Hypothalamus (tissue), 51 donors: ENCODE data around the gene SDHAF2.
A peak's percentile ranks its signal among the peaks of the same experiment; 100 is the strongest.
"Not testable (repeated sequence)": the region's sequence is repeated elsewhere in the genome, so short reads cannot be mapped to it uniquely, and the experiment has no call there.

Experiments
- DNase-seq, 51 donors: peaks; one replicate each; lab custom pipeline; 2025; lab: John Stamatoyannopoulos, UW

SDHAF2 gene

GRCh38 chr11:61474013-61474643 is 44.2 kb downstream of the SDHAF2 start:
- DNase-seq: no peak

GRCh38 chr11:61475433-61475832 is 45.5 kb downstream of the SDHAF2 start:
- DNase-seq: no peak

- no peak for DNase-seq
These were observed 46.4 kb downstream of the SDHAF2 start for GRCh38 chr11:61476371-61476770.

GRCh38 chr11:61477126-61477525 is 47.2 kb downstream of the SDHAF2 start:
- no peak for DNase-seq

GRCh38 chr11:61477727-61478148 is 47.8 kb downstream of the SDHAF2 start:
- peak in 30 of 51 donors; percentile 2 to 57 (median 26) for DNase-seq

- not testable (repeated sequence) for DNase-seq
These were observed 49.6 kb downstream of the SDHAF2 start for GRCh38 chr11:61479360-61480058.

GRCh38 chr11:61480261-61480993 is 50.5 kb downstream of the SDHAF2 start:
- DNase-seq: no peak

- DNase-seq: peak in 13 of 51 donors; percentile 6 to 49 (median 23)
These were observed 51.0 kb downstream of the SDHAF2 start for GRCh38 chr11:61480994-61481335.

- DNase-seq: no peak
These were observed 51.9 kb downstream of the SDHAF2 start for GRCh38 chr11:61481806-61482205.

GRCh38 chr11:61482513-61482912 is 52.6 kb downstream of the SDHAF2 start:
- no peak for DNase-seq

- DNase-seq: no peak
These were observed 54.6 kb downstream of the SDHAF2 start for GRCh38 chr11:61484541-61484940.

- DNase-seq: no peak
These were observed 55.2 kb downstream of the SDHAF2 start for GRCh38 chr11:61485080-61485479.

- no peak for DNase-seq
These were observed 56.2 kb downstream of the SDHAF2 start for GRCh38 chr11:61486011-61486620.

GRCh38 chr11:61486779-61487178 is 56.9 kb downstream of the SDHAF2 start:
- DNase-seq: no peak

GRCh38 chr11:61487342-61488025 is 57.6 kb downstream of the SDHAF2 start:
- no peak for DNase-seq

- DNase-seq: peak in 3 of 51 donors; percentile 8 to 33 (median 21)
These were observed 58.8 kb downstream of the SDHAF2 start for GRCh38 chr11:61488651-61489291.

- peak in 1 of 51 donors; percentile 20 for DNase-seq
These were observed 60.2 kb downstream of the SDHAF2 start for GRCh38 chr11:61489833-61490721.

- peak in 7 of 51 donors; percentile 4 to 29 (median 23) for DNase-seq
These were observed 61.9 kb downstream of the SDHAF2 start for GRCh38 chr11:61491736-61492395.
